HG03460 (cell line): ENCODE results near the gene YOD1.

ENCODE experiments used
- ATAC-seq: cut with Tn5 transposase; IDR thresholded peaks from one replicate; pipeline ENCODE4 v1.9.1; 2021; ENCODE audit not compliant: unreplicated experiment

The YOD1 gene

DNA sequence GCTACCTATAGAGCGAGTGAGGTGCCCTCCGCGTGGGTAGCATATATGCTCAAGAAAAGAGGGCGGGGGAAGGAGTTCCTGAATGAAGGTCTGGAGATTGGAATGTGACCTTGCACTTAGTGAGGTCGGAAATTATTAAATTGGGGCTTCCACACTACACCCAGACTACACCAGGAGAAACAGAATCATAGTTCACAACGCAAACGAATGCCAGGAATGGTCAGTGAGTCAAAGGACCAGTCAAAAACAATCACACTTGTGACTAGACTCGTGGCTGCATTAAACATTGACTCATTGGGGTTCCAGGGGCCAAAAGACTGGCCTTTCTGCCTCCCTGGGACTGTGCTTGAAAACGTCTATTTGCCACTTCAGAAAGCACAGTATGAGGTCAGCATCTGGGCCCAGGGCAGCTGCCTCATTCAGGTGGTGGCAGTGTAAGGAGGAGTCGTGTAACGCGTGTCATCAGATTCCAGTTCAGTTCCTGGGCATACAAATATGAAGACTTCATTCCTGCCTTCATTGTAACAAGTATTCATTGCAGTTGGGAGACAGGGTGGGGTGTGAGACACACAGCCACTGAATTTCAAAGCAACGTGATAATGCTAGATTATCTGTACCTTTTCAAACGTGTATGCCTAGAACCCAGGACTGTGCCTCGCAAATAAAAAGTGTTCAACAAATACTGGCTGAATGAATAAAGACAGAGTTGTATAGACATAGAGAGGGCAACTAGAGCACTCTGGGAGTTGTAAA, at the start of gene YOD1:
Gene YOD1 (minus strand): TSS at position 18 of the 753 bp plus-strand sequence. CDS start 178 bp downstream, outside the sequence.
- no peak for ATAC-seq

GRCh38 chr1:207097871-207098324, 46.9 kb upstream of the YOD1 start:
- peak; percentile 74 for ATAC-seq

DNA sequence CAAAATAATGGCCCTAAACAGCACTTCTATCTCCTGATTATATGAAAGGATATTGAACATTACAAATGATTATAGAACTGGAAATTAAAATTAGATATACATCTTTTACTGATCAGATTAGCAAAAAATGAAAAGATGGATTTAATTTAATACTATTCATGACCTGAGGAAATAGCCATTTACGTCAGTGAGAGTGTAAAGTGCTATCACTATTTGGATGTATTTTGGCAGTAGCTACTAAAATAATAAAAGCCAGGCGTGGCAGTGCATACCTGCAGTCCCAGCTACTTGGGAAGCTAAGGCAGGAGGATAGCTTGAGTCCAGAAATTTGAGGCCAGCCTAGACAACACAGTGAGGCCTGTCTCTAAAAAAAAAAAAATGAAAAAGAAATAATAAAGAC, 42.9 kb upstream of the YOD1 start:
- no peak for ATAC-seq

DNA sequence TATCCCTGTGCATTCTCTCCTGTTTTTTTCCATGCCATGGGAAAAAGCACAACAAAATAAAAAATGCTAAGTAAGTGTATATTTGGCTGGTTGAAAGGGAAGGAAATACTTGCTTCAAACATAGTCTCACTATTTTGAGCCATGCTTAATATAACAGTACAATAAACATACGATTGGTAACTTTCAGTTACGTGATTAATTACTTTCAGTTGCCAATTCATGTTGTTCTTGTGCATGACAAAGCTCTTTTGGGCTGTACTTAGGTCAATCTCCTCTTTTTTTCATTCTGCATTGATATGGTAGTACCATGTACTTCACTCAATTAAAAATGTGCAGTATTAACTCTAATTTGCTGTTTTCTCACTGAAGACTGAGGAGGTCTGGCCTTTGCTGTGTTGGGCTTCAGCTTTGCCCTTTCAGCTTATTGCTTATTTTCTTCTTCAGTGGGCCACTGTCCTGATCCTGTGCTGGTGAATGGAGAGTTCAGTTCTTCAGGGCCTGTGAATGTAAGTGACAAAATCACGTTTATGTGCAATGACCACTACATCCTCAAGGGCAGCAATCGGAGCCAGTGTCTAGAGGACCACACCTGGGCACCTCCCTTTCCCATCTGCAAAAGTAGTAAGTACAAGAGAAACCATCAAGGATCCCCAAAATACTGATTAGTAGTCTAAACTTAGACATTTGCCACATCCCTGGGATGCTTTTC, 40.3 kb upstream of the YOD1 start:
- ATAC-seq: no peak

DNA sequence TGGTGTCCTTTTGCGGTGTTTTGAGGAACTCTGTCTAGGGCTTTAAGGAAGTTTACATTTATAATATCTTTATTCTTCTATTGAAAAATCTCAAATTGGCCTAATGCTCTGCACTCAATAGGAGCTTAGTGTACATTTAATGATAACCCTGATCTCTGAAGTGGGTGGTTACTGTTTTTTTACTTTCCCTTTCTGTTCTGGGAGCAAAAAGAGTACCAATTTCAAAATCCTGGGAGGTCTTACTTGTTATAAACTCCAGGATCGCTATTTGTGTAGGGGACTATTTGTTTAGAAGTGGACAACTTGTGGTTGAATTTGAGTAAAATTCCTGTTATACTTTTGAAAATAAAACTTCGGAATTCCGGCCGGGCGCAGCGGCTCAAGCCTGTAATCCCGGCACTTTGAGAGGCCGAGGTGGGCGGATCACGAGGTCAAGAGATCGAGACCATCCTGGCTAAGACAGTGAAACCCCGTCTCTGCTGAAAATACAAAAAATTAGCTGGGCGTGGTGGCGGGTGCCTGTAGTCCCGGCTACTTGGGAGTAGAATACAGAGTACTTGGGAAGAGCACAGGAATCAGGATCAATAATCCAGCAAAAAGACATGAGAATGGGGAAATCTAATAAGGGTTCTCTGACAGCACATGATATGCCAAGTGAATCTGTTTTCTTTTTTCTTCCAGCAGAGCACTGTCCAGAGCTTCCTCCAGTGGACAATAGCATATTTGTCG, 38.8 kb upstream of the YOD1 start:
- no peak for ATAC-seq

DNA sequence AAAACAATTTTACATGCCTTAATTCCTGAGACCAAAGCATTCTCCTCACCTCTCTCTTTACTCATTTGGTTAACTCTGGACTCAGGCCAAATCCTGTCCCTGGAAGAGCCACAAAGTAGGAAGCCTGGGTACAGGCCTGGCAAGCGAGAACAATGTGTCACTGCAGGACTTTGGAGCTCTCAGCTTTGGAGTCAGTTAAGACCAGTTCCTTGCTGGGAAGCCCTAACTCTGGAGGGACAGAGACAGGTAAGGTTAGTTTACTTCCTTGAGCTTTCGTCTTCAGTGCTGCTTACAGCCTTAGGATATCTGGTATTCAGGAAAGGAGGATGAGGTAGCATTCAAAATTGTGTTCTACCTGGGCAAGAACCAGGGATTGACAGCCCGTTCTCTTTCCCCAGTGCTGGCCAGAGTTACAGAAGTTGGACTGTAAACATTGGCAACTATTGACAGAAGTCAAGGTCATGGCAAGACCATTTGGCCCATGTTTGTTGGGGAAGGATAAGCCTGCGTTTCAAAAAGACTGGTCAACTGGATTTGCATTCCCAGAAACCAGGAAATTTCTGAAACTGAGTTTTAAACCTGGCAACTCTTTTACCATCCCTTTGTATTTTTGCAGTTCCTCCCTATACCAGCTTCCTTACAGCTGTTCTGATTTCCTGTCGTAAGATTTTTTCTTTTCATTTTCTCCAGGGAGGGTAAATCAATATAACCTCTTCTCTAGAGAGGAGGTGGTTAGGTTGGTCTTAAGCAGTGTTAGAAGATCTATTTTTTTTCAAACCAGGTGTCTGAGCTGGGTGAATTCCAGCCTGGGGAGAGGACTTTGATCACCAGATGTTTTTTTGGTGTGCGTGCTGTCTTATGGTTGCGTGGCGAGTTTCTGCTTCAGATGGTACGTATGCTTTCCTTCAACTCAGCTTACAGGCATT, 38.0 kb upstream of the YOD1 start, which contains the start of gene C4BPB:
Gene C4BPB (plus strand): TSS at position 160 of the 926 bp plus-strand sequence. CDS start 672 bp downstream, at position 832.
- no peak for ATAC-seq

- no peak for ATAC-seq
These were observed 37.2 kb upstream of the YOD1 start for GRCh38 chr1:207088161-207088560.

DNA sequence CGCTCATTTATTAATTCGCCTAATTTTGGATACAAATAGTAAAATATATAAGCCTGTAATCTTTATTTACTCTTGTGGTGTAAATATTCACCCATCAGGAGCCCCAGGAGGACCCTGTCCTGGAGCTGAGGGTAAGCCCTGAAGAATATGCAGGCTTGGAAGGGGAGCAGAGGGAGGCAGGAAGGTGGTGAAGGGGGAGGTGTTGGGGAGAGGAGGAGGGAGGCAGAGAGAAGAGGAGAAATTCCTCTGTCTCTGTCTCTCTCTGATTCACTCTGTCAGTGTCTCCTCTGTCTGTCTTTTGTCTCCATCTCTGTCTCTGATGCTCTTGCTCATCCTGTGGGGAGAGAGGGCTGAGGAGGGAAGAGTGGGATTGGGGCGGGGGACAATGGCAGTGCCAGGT, 34.9 kb upstream of the YOD1 start:
- no peak for ATAC-seq

- no peak for ATAC-seq
These were observed 33.7 kb upstream of the YOD1 start for GRCh38 chr1:207084701-207085180.

- ATAC-seq: no peak
These were observed 33.2 kb upstream of the YOD1 start for GRCh38 chr1:207084232-207084631.

- ATAC-seq: no peak
These were observed 30.8 kb upstream of the YOD1 start for GRCh38 chr1:207081806-207082205.

DNA sequence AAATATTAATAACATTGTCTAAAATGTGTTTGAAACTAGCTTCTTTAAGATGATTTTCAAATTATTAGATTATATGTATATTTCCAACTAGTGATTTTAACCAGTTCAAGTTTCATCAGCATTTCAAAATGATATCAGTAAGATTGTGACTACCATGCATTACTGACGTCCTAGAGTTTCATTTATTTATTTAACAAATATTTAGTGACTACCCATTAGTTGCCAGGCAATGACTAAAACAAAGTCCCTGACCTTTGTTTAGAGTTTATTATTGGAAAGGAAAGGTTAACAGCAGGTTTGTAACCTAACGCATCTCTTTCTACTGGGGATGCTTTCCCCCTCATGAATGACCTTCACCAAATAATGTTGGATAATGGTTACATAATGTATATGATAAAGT, 30.1 kb upstream of the YOD1 start:
- ATAC-seq: no peak

DNA sequence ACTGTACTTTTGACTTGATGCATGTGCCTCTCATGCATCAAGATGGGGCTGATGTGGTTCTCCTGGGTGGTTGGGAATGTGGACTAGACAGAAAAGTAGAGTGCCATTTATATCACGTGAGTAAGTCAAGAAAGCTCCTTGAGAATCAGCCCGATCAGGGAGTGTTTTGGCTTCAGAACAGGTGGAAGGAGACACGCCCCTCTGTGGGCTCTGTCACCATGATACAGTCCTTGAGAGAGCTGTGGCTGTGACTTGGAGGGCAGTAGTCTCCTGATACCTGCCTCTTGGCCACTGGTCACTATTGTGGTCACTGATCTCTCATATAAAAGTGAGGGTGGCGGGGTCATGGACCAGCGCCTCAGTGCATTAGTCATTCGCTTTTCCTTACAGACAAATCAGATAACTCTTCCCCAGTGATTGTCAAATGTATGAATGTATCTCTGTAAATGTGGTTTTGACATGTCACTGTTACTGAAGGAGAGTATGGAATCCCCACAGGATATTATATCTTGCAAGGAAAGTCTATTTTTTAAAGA, 28.8 kb upstream of the YOD1 start:
- no peak for ATAC-seq

- no peak for ATAC-seq
These were observed 27.6 kb upstream of the YOD1 start for GRCh38 chr1:207078578-207079132.

GRCh38 chr1:207077470-207078377, 26.7 kb upstream of the YOD1 start:
- no peak for ATAC-seq

DNA sequence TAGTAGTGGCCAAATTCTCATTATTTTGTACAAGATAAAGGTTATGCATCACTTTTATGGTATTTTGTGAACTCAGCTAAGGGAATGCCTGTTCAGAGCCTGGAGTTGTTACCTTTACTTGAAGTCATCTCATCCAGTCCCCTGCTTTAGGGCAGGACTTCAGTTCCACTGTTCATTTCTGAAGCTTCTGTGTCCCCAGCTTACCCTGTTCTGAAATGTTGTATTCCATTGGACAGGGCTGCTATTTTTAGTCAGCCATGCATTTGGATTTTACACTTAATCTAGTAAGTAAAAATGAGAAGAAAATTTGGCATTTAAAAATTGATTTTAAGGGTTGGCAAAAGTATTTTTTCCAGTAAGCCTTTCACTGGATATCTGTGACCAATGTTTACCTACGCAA, 26.0 kb upstream of the YOD1 start:
- ATAC-seq: no peak

GRCh38 chr1:207076181-207076955, 25.4 kb upstream of the YOD1 start:
- ATAC-seq: no peak
